Keratinocyte (primary cell): ENCODE measurements around the gene PID1. TPM values are rescaled to one million over a fixed set of nuclear protein-coding genes. Genes with fewer than 3 reads are reported as not detected.

ENCODE experiments used
- DNase-seq: peaks from one replicate; pipeline ENCODE4 v3.0.0-alpha.2; 2011; ENCODE audit warnings: low read depth, missing footprints, low spot score
- FAIRE-seq: peaks from 2 replicates; lab custom pipeline; 2011; peaks lifted over from hg19 to GRCh38; lab: Jason Lieb, UNC
- H2AFZ ChIP-seq: 2 replicates; pipeline ENCODE4 v1.6.0; 2012; ENCODE audit warnings: low read length, control low read depth, inconsistent platforms; ENCODE audit not compliant: control insufficient read depth
- H3K27ac ChIP-seq: 2 replicates; pipeline ENCODE4 v1.5.1; 2011; ENCODE audit warnings: low read length; ENCODE audit not compliant: control insufficient read depth, insufficient read depth
- H3K27me3 ChIP-seq: 3 replicates; pipeline ENCODE4 v1.6.0; 2011; ENCODE audit warnings: low read length; ENCODE audit not compliant: control insufficient read depth, insufficient read depth; ENCODE audit errors: extremely low read depth
- H3K36me3 ChIP-seq, 2 experiments: 2 replicates in 1 of 2; 3 replicates in 1 of 2; pipeline ENCODE4 v1.5.1; 2011; ENCODE audit warnings: low read length in 2 of 2, mild to moderate bottlenecking in 1 of 2; ENCODE audit not compliant: control insufficient read depth in 2 of 2, insufficient read depth in 2 of 2; ENCODE audit errors: extremely low read depth in 1 of 2
- H3K4me1 ChIP-seq: 3 replicates; pipeline ENCODE4 v1.5.1; 2011; ENCODE audit warnings: low read length; ENCODE audit not compliant: control insufficient read depth, insufficient read depth; ENCODE audit errors: extremely low read depth
- H3K4me2 ChIP-seq: 3 replicates; pipeline ENCODE4 v1.6.0; 2011; ENCODE audit warnings: low read depth, low read length; ENCODE audit not compliant: control insufficient read depth, insufficient read depth; ENCODE audit errors: extremely low read depth
- H3K4me3 ChIP-seq, 3 experiments: fragments of 200-600 bp in 1 of 3; sonication (generic) in 1 of 3; 2 replicates in 2 of 3; 3 replicates in 1 of 3; pipeline ENCODE4 v1.5.1; 2011 to 2016; ENCODE audit warnings: low read length in 3 of 3, mild to moderate bottlenecking in 3 of 3, control low read depth in 2 of 3, inconsistent platforms in 1 of 3, low read depth in 1 of 3, mixed read lengths in 1 of 3, mixed run types in 1 of 3, moderate library complexity in 1 of 3; ENCODE audit not compliant: control insufficient read depth in 2 of 3, insufficient read depth in 2 of 3; ENCODE audit errors: extremely low read depth in 1 of 3
- H3K79me2 ChIP-seq: 2 replicates; pipeline ENCODE4 v1.6.0; 2012; ENCODE audit warnings: low read length; ENCODE audit not compliant: control insufficient read depth, insufficient read depth
- H3K9ac ChIP-seq: 3 replicates; pipeline ENCODE4 v1.6.0; 2011; ENCODE audit warnings: low read length; ENCODE audit not compliant: control insufficient read depth, insufficient read depth; ENCODE audit errors: extremely low read depth
- H3K9me1 ChIP-seq: 3 replicates; pipeline ENCODE4 v1.6.0; 2011; ENCODE audit warnings: low read length; ENCODE audit not compliant: control insufficient read depth, insufficient read depth; ENCODE audit errors: extremely low read depth
- H3K9me3 ChIP-seq: 2 replicates; pipeline ENCODE4 v1.5.1; 2012; ENCODE audit warnings: low read depth, low read length; ENCODE audit not compliant: control insufficient read depth
- H4K20me1 ChIP-seq: 3 replicates; pipeline ENCODE4 v1.6.0; 2011; ENCODE audit warnings: low read length; ENCODE audit not compliant: control insufficient read depth, insufficient read depth; ENCODE audit errors: extremely low read depth
- EZH2 ChIP-seq: IDR thresholded peaks from one replicate; pipeline ENCODE4 v1.6.1; 2012; ENCODE audit warnings: inconsistent platforms, mild to moderate bottlenecking, low read length, moderate library complexity
- dilution Hi-C: fragments of 300-500 bp; cut with MboI; formaldehyde crosslinking; loops from one replicate; pipeline ENCODE4 v1.7.0; 2020; ENCODE audit warnings: low sequenced_read_pairs; ENCODE audit not compliant: extremely low pct_ligation_motif_present
- polyA plus RNA-seq, 5 experiments: library from polyadenylated mRNA; depleted of rRNA in 3 of 5; stranded (reverse) in 3 of 5; stranded (forward) in 1 of 5; unstranded in 1 of 5; fragments of >200 nt; gene quantifications; 1 replicate in 1 of 5; 2 replicates in 3 of 5; 3 replicates in 1 of 5; pipeline versions ENCODE4 v1.2.1 to v1.2.3, GENCODE V29; 2011 to 2012; ENCODE audit warnings: missing spikeins in 2 of 5, low read depth in 1 of 5, low replicate concordance in 1 of 5
- TF ChIP-seq, protein P1 (sequence below), 3 experiments: IDR thresholded peaks in 1 of 3; conservative IDR thresholded peaks in 1 of 3; optimal IDR thresholded peaks in 1 of 3; 2 replicates in 2 of 3; 3 replicates in 1 of 3; pipeline versions ENCODE3 to v1.5.1; 2011; ENCODE audit warnings: low read length in 3 of 3, mild to moderate bottlenecking in 3 of 3, moderate library complexity in 2 of 3, control low read depth in 1 of 3, inconsistent platforms in 1 of 3; ENCODE audit not compliant: insufficient read depth in 2 of 3; ENCODE audit errors: extremely low read depth in 1 of 3

PID1 gene
- polyA plus RNA-seq, 1 donor (not counting 4 experiments of a cell fraction or from before 2014, with no cell fraction given): 5.4 TPM

DNA sequence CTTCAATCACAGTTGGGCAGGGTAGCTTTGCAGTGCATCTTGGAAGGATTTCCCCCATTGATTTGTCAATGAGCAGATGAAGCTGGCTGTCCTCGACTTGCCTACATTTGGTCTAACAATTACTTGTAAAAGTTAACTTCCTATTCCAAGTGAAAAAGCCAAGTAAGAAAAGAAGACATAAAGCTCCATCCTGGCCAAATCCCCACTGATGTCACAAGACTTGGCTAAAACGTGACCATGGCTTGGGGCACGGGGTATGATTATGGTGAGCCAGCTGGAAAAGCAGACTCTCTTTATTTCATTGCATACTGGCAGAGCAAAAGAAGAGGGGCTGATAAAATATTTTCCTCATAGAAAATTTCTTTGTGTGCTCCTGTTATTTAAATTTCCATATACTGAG lies 25.4 kb upstream of the PID1 start:
- Histone ChIP-seq H3K9me3 (no peaks in the 10 kb centered on the region), H3K4me1 (no peaks in the 10 kb centered on the region), H3K9me1 (no peaks in the 10 kb centered on the region), H3K27me3 (no peaks in the 10 kb centered on the region), H3K9ac (no peak overlapping the region), H3K27ac (no peak overlapping the region), H4K20me1 (no peaks in the 10 kb centered on the region), H2AFZ (no peak overlapping the region), H3K4me2 (no peak overlapping the region), H3K79me2 (no peaks in the 10 kb centered on the region), H3K4me3 (no peak overlapping the region), H3K36me3 (no peaks in the 10 kb centered on the region)
- TF ChIP-seq, protein P1, sequence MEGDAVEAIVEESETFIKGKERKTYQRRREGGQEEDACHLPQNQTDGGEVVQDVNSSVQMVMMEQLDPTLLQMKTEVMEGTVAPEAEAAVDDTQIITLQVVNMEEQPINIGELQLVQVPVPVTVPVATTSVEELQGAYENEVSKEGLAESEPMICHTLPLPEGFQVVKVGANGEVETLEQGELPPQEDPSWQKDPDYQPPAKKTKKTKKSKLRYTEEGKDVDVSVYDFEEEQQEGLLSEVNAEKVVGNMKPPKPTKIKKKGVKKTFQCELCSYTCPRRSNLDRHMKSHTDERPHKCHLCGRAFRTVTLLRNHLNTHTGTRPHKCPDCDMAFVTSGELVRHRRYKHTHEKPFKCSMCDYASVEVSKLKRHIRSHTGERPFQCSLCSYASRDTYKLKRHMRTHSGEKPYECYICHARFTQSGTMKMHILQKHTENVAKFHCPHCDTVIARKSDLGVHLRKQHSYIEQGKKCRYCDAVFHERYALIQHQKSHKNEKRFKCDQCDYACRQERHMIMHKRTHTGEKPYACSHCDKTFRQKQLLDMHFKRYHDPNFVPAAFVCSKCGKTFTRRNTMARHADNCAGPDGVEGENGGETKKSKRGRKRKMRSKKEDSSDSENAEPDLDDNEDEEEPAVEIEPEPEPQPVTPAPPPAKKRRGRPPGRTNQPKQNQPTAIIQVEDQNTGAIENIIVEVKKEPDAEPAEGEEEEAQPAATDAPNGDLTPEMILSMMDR (optimal IDR thresholded peaks at IDR 0.05 in 1 of 3, IDR thresholded peaks at IDR 0.05 in 1 of 3, conservative IDR thresholded peaks at IDR 0.05 in 1 of 3; ENCODE audit: extremely low read depth in 1 of 3, insufficient read depth in 2 of 3, low read length in 3 of 3): no peak
- TF ChIP-seq EZH2: no peak
- FAIRE-seq (no peak), DNase-seq (no peak)
- dilution Hi-C loops: no loop called here

DNA sequence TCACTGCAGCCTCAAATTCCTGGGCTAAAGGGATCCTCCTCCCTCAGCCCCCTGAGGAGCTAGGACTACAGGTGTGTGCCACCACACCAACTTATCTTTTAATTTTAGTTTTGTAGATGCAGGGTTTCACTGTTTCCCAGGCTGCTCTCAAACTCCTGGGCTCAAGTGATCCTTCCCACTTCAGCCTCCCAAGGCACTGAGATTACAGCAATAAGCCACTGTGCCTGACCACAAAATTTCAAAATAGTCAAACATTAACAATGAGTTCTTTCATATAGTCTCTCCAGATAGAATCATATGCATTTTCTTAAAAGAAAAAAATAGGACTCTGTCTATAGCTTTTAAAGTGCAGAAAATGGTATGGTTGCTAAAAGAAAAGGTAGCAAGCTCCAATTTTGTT lies 24.9 kb upstream of the PID1 start:
- dilution Hi-C loops: no loop called here
- FAIRE-seq: no peak
- H3K79me2 ChIP-seq: no peaks in the 10 kb centered on the region
- H3K36me3 ChIP-seq: no peaks in the 10 kb centered on the region
- no peak for DNase-seq
- H3K27ac ChIP-seq: no peak overlapping the region
- H3K9ac ChIP-seq: no peak overlapping the region
- H3K27me3 ChIP-seq: no peaks in the 10 kb centered on the region
- no peaks in the 10 kb centered on the region for H3K9me1 ChIP-seq
- no peaks in the 10 kb centered on the region for H3K4me1 ChIP-seq
- TF ChIP-seq, protein P1 (optimal IDR thresholded peaks at IDR 0.05 in 1 of 3, IDR thresholded peaks at IDR 0.05 in 1 of 3, conservative IDR thresholded peaks at IDR 0.05 in 1 of 3; ENCODE audit: extremely low read depth in 1 of 3, insufficient read depth in 2 of 3, low read length in 3 of 3): no peak
- no peak for TF ChIP-seq EZH2
- no peak overlapping the region for H3K4me3 ChIP-seq
- no peaks in the 10 kb centered on the region for H3K9me3 ChIP-seq
- H2AFZ ChIP-seq: no peak overlapping the region
- no peaks in the 10 kb centered on the region for H4K20me1 ChIP-seq
- no peak overlapping the region for H3K4me2 ChIP-seq
